IMR-90 (cell line): Measurements from ENCODE around the gene ATP2B2. TPM values are rescaled to one million over a fixed set of nuclear protein-coding genes. Genes with fewer than 3 reads are reported as not detected.

Experiments
- ATAC-seq: fragments of 200-7000 bp; cut with Tn5 transposase; 2 replicates; pipeline ENCODE4 v1.9.1; 2020; ENCODE audit warnings: low read depth, mild to moderate bottlenecking, moderate library complexity
- BruUV-seq: library from RNA; stranded (reverse); fragments of 400-500 nt; replicated peaks from 2 replicates; lab custom pipeline; 2021; lab: Mats Ljungman, UMichigan
- CTCF ChIA-PET: fragments of 300-600 bp; formaldehyde crosslinking; extraction: SDS; loops from one replicate; lab custom pipeline; 2021; ENCODE audit warnings: antibody characterized with exemption; lab: Yijun Ruan, JAX
- POLR2A ChIA-PET: fragments of 300-600 bp; sonication (Branson Sonifier 250); formaldehyde crosslinking; loops from one replicate; lab custom pipeline; 2022; ENCODE audit warnings: antibody characterized with exemption; ENCODE audit not compliant: unreplicated experiment; lab: Charles Lee
- DNase-seq: peaks from one replicate; pipeline ENCODE4 v3.0.0; 2013
- H2AFZ ChIP-seq: replicated peaks from 2 replicates; pipeline ENCODE3; 2013; ENCODE audit warnings: low read length, mild to moderate bottlenecking; ENCODE audit not compliant: poor library complexity
- H2AK5ac ChIP-seq: 2 replicates; pipeline ENCODE4 v1.6.1; 2013; ENCODE audit warnings: low read depth, low read length, inconsistent platforms
- H2AK9ac ChIP-seq: replicated peaks from 2 replicates; pipeline ENCODE3; 2013; ENCODE audit warnings: mild to moderate bottlenecking, low read depth, low read length, moderate library complexity; ENCODE audit not compliant: poor library complexity
- H2BK120ac ChIP-seq: 2 replicates; pipeline ENCODE4 v1.6.1; 2013; ENCODE audit warnings: low read depth, low read length, inconsistent platforms
- H2BK15ac ChIP-seq: 3 replicates; pipeline ENCODE4 v1.6.1; 2013; ENCODE audit warnings: low read depth, low read length, inconsistent platforms
- H2BK20ac ChIP-seq: 2 replicates; pipeline ENCODE4 v1.6.1; 2013; ENCODE audit warnings: low read depth, mild to moderate bottlenecking, inconsistent platforms, low read length, moderate library complexity
- H2BK5ac ChIP-seq: 2 replicates; pipeline ENCODE4 v1.6.1; 2013; ENCODE audit warnings: mild to moderate bottlenecking, low read depth, low read length, inconsistent platforms; ENCODE audit not compliant: poor library complexity, severe bottlenecking
- H3K14ac ChIP-seq: replicated peaks from 2 replicates; pipeline ENCODE4 v1.6.1; 2013; ENCODE audit warnings: low read depth, low read length, inconsistent platforms
- H3K18ac ChIP-seq: 2 replicates; pipeline ENCODE4 v1.6.1; 2013; ENCODE audit warnings: low read depth, low read length, control low read depth
- H3K23ac ChIP-seq: 2 replicates; pipeline ENCODE4 v1.6.1; 2013; ENCODE audit warnings: low read depth, low read length, inconsistent platforms
- H3K27ac ChIP-seq: 2 replicates; pipeline ENCODE4 v1.5.1; 2013; ENCODE audit warnings: mild to moderate bottlenecking, control low read depth, low read length; ENCODE audit not compliant: insufficient read depth
- H3K27me3 ChIP-seq: 2 replicates; pipeline ENCODE4 v1.6.1; 2013; ENCODE audit warnings: low read length; ENCODE audit not compliant: control insufficient read depth, insufficient read depth
- H3K36me3 ChIP-seq: 2 replicates; pipeline ENCODE4 v1.6.1; 2013; ENCODE audit warnings: low read length, mixed read lengths; ENCODE audit not compliant: control insufficient read depth, insufficient read depth
- H3K4ac ChIP-seq: 2 replicates; pipeline ENCODE4 v1.6.1; 2013; ENCODE audit warnings: low read depth, low read length, inconsistent platforms
- H3K4me1 ChIP-seq: 2 replicates; pipeline ENCODE4 v1.6.1; 2013; ENCODE audit warnings: low read length, mixed read lengths; ENCODE audit not compliant: control insufficient read depth, insufficient read depth
- H3K4me2 ChIP-seq: 2 replicates; pipeline ENCODE4 v1.6.1; 2013; ENCODE audit warnings: low read depth, mild to moderate bottlenecking, control low read depth, low read length, moderate library complexity
- H3K4me3 ChIP-seq: 2 replicates; pipeline ENCODE4 v1.5.1; 2013; ENCODE audit warnings: low read depth, mild to moderate bottlenecking, control low read depth, low read length, moderate library complexity; ENCODE audit not compliant: insufficient read depth
- H3K56ac ChIP-seq: 2 replicates; pipeline ENCODE4 v1.6.1; 2013; ENCODE audit warnings: low read length, inconsistent platforms; ENCODE audit not compliant: insufficient read depth; ENCODE audit errors: extremely low read depth
- H3K79me1 ChIP-seq, 2 experiments: 2 replicates each; pipeline ENCODE4 v1.6.1; 2013; ENCODE audit warnings: low read length in 2 of 2, inconsistent platforms in 1 of 2, low read depth in 1 of 2
- H3K9ac ChIP-seq: 2 replicates; pipeline ENCODE4 v1.6.1; 2013; ENCODE audit warnings: low read depth, low read length, control low read depth
- H3K9me1 ChIP-seq: 2 replicates; pipeline ENCODE4 v1.6.1; 2013; ENCODE audit warnings: low read length, inconsistent platforms; ENCODE audit not compliant: insufficient read depth
- H3K9me3 ChIP-seq: 2 replicates; pipeline ENCODE4 v1.6.1; 2013; ENCODE audit warnings: low read length; ENCODE audit not compliant: control insufficient read depth, insufficient read depth
- H4K20me1 ChIP-seq: 2 replicates; pipeline ENCODE4 v1.6.1; 2013; ENCODE audit warnings: low read length, inconsistent platforms; ENCODE audit not compliant: insufficient read depth
- H4K5ac ChIP-seq: 2 replicates; pipeline ENCODE4 v1.6.1; 2013; ENCODE audit warnings: mild to moderate bottlenecking, low read depth, low read length, control low read depth
- H4K8ac ChIP-seq, 2 experiments: 2 replicates each; pipeline ENCODE4 v1.6.1; 2013; ENCODE audit warnings: low read depth in 2 of 2, low read length in 2 of 2, control low read depth in 1 of 2, inconsistent platforms in 1 of 2
- H4K91ac ChIP-seq: 2 replicates; pipeline ENCODE4 v1.6.1; 2013; ENCODE audit warnings: low read depth, low read length, inconsistent platforms; ENCODE audit not compliant: insufficient read depth
- BHLHE40 ChIP-seq: fragments of 150-350 bp; IDR thresholded peaks from 2 replicates; pipeline ENCODE4 v1.6.1; 2016; ENCODE audit warnings: mild to moderate bottlenecking, low read depth, low read length
- CHD1 ChIP-seq: IDR thresholded peaks from 2 replicates; pipeline ENCODE4 v1.6.1; 2012; ENCODE audit warnings: low read depth, low read length, improper control_type of control experiment
- FOS ChIP-seq: fragments of 150-350 bp; IDR thresholded peaks from 2 replicates; pipeline ENCODE4 v1.6.1; 2016; ENCODE audit warnings: low read depth, low read length
- MAFK ChIP-seq: IDR thresholded peaks from 2 replicates; pipeline ENCODE4 v1.6.1; 2012; ENCODE audit warnings: low read depth, low read length, improper control_type of control experiment
- MAZ ChIP-seq: IDR thresholded peaks from 2 replicates; pipeline ENCODE4 v1.6.1; 2012; ENCODE audit warnings: low read depth, mild to moderate bottlenecking, low read length, improper control_type of control experiment, moderate library complexity, borderline replicate concordance
- MXI1 ChIP-seq: IDR thresholded peaks from 2 replicates; pipeline ENCODE4 v1.6.1; 2012; ENCODE audit warnings: low read depth, mild to moderate bottlenecking, low read length, moderate library complexity, borderline replicate concordance
- NFE2L2 ChIP-seq: fragments of 150-350 bp; IDR thresholded peaks from 2 replicates; pipeline ENCODE4 v1.6.1; 2016; ENCODE audit warnings: low read depth, mild to moderate bottlenecking, low read length
- POLR2A ChIP-seq: IDR thresholded peaks from 2 replicates; pipeline ENCODE4 v1.6.1; 2012; ENCODE audit warnings: mild to moderate bottlenecking, low read depth, low read length
- RAD21 ChIP-seq: IDR thresholded peaks from 2 replicates; pipeline ENCODE4 v1.6.1; 2012; ENCODE audit warnings: low read length, improper control_type of control experiment
- RCOR1 ChIP-seq: IDR thresholded peaks from 2 replicates; pipeline ENCODE4 v1.6.1; 2012; ENCODE audit warnings: mild to moderate bottlenecking, low read length, improper control_type of control experiment; ENCODE audit not compliant: insufficient replicate concordance
- RFX5 ChIP-seq: IDR thresholded peaks from 2 replicates; pipeline ENCODE4 v1.8.0; 2012; ENCODE audit warnings: low read depth, mild to moderate bottlenecking, low read length, moderate library complexity
- SMC3 ChIP-seq: fragments of 150-350 bp; IDR thresholded peaks from 2 replicates; pipeline ENCODE4 v1.6.1; 2016; ENCODE audit warnings: low read depth, mild to moderate bottlenecking, antibody characterized with exemption, low read length, moderate library complexity
- WGBS, 2 experiments: methylation state at CpG; one replicate each; pipeline versions ENCODE4 v1.1.5 to v1.1.7; 2013; ENCODE audit warnings: missing lambda C conversion rate in 2 of 2; ENCODE audit not compliant: insufficient read length in 1 of 2; ENCODE audit errors: extremely low coverage in 2 of 2; 5-methylcytosine and 5-hydroxymethylcytosine counted together
- dilution Hi-C: fragments of 300-500 bp; cut with HindIII; formaldehyde crosslinking; loops from one replicate; pipeline ENCODE4 v1.14.3; 2018; ENCODE audit warnings: low sequenced_read_pairs; ENCODE audit not compliant: unreplicated experiment
- in situ Hi-C: fragments of 300-500 bp; cut with MboI; formaldehyde crosslinking; loops from 3 replicates; pipeline ENCODE4 v1.14.3; 2019; ENCODE audit warnings: low sequenced_read_pairs, inconsistent platforms, mixed read lengths
- intact Hi-C: fragments of 100-400 bp; cut with micrococcal nuclease; formaldehyde crosslinking; loops from 2 replicates; pipeline ENCODE4 v1.10.0; 2022
- polyA plus RNA-seq, 3 experiments: library from polyadenylated mRNA; depleted of rRNA; stranded (reverse); fragments of >200 nt; gene quantifications; 2 replicates each; pipeline ENCODE4 v1.2.3, GENCODE V29; 2012; ENCODE audit warnings: low replicate concordance in 1 of 3
- total RNA-seq: library from RNA; depleted of rRNA; stranded (reverse); fragments of >200 nt; gene quantifications from 2 replicates; pipeline ENCODE4 v1.2.3, GENCODE V29; 2012
- TF ChIP-seq, protein P1 (sequence below): conservative IDR thresholded peaks from 2 replicates; pipeline ENCODE4 v1.5.1; 2012; ENCODE audit warnings: mild to moderate bottlenecking, low read depth, low read length, improper control_type of control experiment

Gene ATP2B2
- total and polyA plus RNA-seq, 2 of the 4 experiments (the other 2 are of a cell fraction), result under 0.01 to 0.02 TPM

DNA sequence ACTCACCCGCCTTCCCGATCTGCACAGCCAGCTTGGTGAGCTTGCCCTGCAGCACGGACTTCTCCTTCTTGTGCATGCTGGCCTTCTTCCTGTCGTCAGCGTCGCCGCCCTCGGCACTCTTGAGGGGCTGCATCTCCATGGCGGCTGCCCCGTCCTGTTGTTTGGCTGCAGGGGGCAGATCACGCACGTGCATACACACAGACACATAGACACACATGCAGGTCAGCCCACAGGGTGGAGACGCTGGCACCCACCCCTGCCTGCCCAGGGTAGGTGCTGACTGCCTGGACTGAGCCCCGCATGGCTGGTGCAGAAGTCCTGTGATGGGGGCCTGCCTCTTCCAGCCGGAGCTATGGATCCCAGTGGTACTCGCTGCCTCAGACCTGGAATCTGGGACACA lies 127.1 kb downstream of the ATP2B2 start:
- no TSS peak for BruUV-seq
- Histone ChIP-seq H3K79me1 (no peaks in the 10 kb centered on the region), H3K9me3 (no peaks in the 10 kb centered on the region), H2BK5ac (no peak overlapping the region), H3K4ac (no peak overlapping the region), H3K4me1 (peaks cover 3% of the 10 kb centered on the region; the same call in 1 of the 2 replicates), H4K8ac (no peak overlapping the region), H3K4me2 (no peak overlapping the region), H4K91ac (no peak overlapping the region), H3K27me3 (peaks cover 31% of the 10 kb centered on the region), H3K14ac (no peak overlapping the region), H4K5ac (no peak overlapping the region), H3K4me3 (no peak overlapping the region), H2BK120ac (no peak overlapping the region), H3K23ac (no peak overlapping the region), H2AK9ac (no peak overlapping the region), H3K9ac (no peak overlapping the region), H4K20me1 (no peaks in the 10 kb centered on the region), H2AFZ (peak overlapping the region; percentile 33), H2BK15ac (no peak overlapping the region), H2BK20ac (no peak overlapping the region), H3K27ac (no peak overlapping the region), H3K9me1 (peaks cover 3% of the 10 kb centered on the region), H2AK5ac (no peak overlapping the region), H3K36me3 (no peaks in the 10 kb centered on the region), H3K56ac (no peak overlapping the region), H3K18ac (no peak overlapping the region)
- DNase-seq (no peak), ATAC-seq (no peak)
- in situ Hi-C loops (no loop called here), intact Hi-C loops (no loop called here), dilution Hi-C loops (no loop called here)
- ChIA-PET POLR2A (no interaction called here), CTCF (no interaction called here)
- 89% methylated on average over 5 of the region's 16 CpGs; no CpG with 5 or more reads in 1 of the 2 experiments for WGBS, 2 experiments
- TF ChIP-seq NFE2L2 (no peak), BHLHE40 (no peak), RCOR1 (no peak), SMC3 (no peak), MAZ (no peak), RFX5 (no peak), RAD21 (no peak), MXI1 (no peak), MAFK (no peak), POLR2A (no peak), FOS (no peak), CHD1 (no peak)
- TF ChIP-seq, protein P1, sequence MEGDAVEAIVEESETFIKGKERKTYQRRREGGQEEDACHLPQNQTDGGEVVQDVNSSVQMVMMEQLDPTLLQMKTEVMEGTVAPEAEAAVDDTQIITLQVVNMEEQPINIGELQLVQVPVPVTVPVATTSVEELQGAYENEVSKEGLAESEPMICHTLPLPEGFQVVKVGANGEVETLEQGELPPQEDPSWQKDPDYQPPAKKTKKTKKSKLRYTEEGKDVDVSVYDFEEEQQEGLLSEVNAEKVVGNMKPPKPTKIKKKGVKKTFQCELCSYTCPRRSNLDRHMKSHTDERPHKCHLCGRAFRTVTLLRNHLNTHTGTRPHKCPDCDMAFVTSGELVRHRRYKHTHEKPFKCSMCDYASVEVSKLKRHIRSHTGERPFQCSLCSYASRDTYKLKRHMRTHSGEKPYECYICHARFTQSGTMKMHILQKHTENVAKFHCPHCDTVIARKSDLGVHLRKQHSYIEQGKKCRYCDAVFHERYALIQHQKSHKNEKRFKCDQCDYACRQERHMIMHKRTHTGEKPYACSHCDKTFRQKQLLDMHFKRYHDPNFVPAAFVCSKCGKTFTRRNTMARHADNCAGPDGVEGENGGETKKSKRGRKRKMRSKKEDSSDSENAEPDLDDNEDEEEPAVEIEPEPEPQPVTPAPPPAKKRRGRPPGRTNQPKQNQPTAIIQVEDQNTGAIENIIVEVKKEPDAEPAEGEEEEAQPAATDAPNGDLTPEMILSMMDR, result no peak
